H1 (cell line): ENCODE measurements around the gene MSI1. TPM values are rescaled to one million over a fixed set of nuclear protein-coding genes. Genes with fewer than 3 reads are reported as not detected.
A peak's percentile ranks its signal among the peaks of the same experiment; 100 is the strongest.

ENCODE experiments used
- CTCF ChIA-PET: fragments of 300-600 bp; sonication (Branson Sonifier 250); formaldehyde crosslinking; loops from one replicate; lab custom pipeline; 2021; ENCODE audit not compliant: partially characterized antibody; lab: Charles Lee
- POLR2A ChIA-PET: fragments of 300-600 bp; sonication (Branson Sonifier 250); formaldehyde crosslinking; loops from one replicate; lab custom pipeline; 2021; ENCODE audit warnings: inconsistent platforms; ENCODE audit not compliant: partially characterized antibody; lab: Charles Lee
- DNase-seq, 2 experiments: peaks; one replicate each; pipeline versions ENCODE4 v3.0.0 to v3.0.0-alpha.2; 2010 to 2022; ENCODE audit warnings: low spot score in 2 of 2, low read depth in 1 of 2, mixed read lengths in 1 of 2
- FAIRE-seq: peaks from 2 replicates; lab custom pipeline; 2011; peaks lifted over from hg19 to GRCh38; lab: Jason Lieb, UNC
- H2AFZ ChIP-seq: 2 replicates; pipeline ENCODE4 v1.8.1; 2012; ENCODE audit warnings: low read length, inconsistent platforms
- H2AK5ac ChIP-seq: 2 replicates; pipeline ENCODE4 v1.6.1; 2013; ENCODE audit warnings: low read depth, low read length
- H2BK120ac ChIP-seq: replicated peaks from 2 replicates; pipeline ENCODE3; 2013; ENCODE audit warnings: low read depth, low read length, inconsistent platforms
- H2BK12ac ChIP-seq: 2 replicates; pipeline ENCODE4 v1.6.1; 2013; ENCODE audit warnings: low read depth, low read length
- H2BK15ac ChIP-seq: 2 replicates; pipeline ENCODE4 v1.6.1; 2013; ENCODE audit warnings: low read length
- H2BK20ac ChIP-seq: 2 replicates; pipeline ENCODE4 v1.6.1; 2013; ENCODE audit warnings: low read length
- H2BK5ac ChIP-seq: 2 replicates; pipeline ENCODE4 v1.6.1; 2013; ENCODE audit warnings: low read depth, low read length
- H3K14ac ChIP-seq: 2 replicates; pipeline ENCODE4 v1.6.1; 2013; ENCODE audit warnings: inconsistent platforms; ENCODE audit not compliant: insufficient read length
- H3K18ac ChIP-seq: 2 replicates; pipeline ENCODE4 v1.6.1; 2013; ENCODE audit warnings: low read length; ENCODE audit errors: extremely low read depth
- H3K23ac ChIP-seq: 2 replicates; pipeline ENCODE4 v1.6.1; 2013; ENCODE audit warnings: inconsistent platforms; ENCODE audit not compliant: insufficient read length
- H3K23me2 ChIP-seq: 2 replicates; pipeline ENCODE4 v1.6.1; 2013; ENCODE audit warnings: low read depth, low read length
- H3K27ac ChIP-seq: 2 replicates; pipeline ENCODE4 v1.6.1; 2011; ENCODE audit warnings: low read depth, low read length, inconsistent platforms
- H3K27me3 ChIP-seq, 4 experiments: replicated peaks in 1 of 4; 1 replicate in 1 of 4; 2 replicates in 3 of 4; pipeline versions ENCODE4 v1.6.1 to v1.8.1; 2011 to 2013; ENCODE audit warnings: low read length in 3 of 4, mild to moderate bottlenecking in 3 of 4, inconsistent platforms in 2 of 4, mixed read lengths in 2 of 4, moderate library complexity in 1 of 4; ENCODE audit not compliant: control insufficient read depth in 3 of 4, insufficient read depth in 3 of 4; ENCODE audit errors: extremely low read depth in 1 of 4
- H3K36me3 ChIP-seq, 4 experiments: 2 replicates each; pipeline versions ENCODE4 v1.6.1 to v1.8.1; 2011 to 2013; ENCODE audit warnings: mild to moderate bottlenecking in 4 of 4, low read length in 3 of 4, moderate library complexity in 2 of 4, control low read depth in 1 of 4, inconsistent platforms in 1 of 4; ENCODE audit not compliant: insufficient read depth in 4 of 4, control insufficient read depth in 2 of 4
- H3K4ac ChIP-seq: replicated peaks from 2 replicates; pipeline ENCODE3; 2013; ENCODE audit warnings: low read length, low read depth, mixed read lengths, inconsistent platforms; ENCODE audit not compliant: insufficient read length
- H3K4me1 ChIP-seq, 4 experiments: replicated peaks in 1 of 4; 1 replicate in 1 of 4; 2 replicates in 3 of 4; pipeline versions ENCODE4 v1.6.1 to v1.8.1; 2011 to 2013; ENCODE audit warnings: low read length in 3 of 4, inconsistent platforms in 2 of 4, mixed read lengths in 1 of 4; ENCODE audit not compliant: insufficient read depth in 4 of 4, control insufficient read depth in 3 of 4
- H3K4me2 ChIP-seq, 2 experiments: 2 replicates each; pipeline versions ENCODE4 v1.6.1 to v1.8.1; 2011 to 2013; ENCODE audit warnings: low read depth in 2 of 2, low read length in 2 of 2, control low read depth in 1 of 2, inconsistent platforms in 1 of 2, mild to moderate bottlenecking in 1 of 2; ENCODE audit not compliant: insufficient read depth in 1 of 2
- H3K4me3 ChIP-seq, 4 experiments: fragments of 200-600, 300-600 bp in 1 of 4; sonication (generic), shearing (Covaris generic), sonication (Bioruptor Twin) in 1 of 4; 2 replicates each; pipeline versions ENCODE4 v1.5.1 to v1.8.1; 2011 to 2016; ENCODE audit warnings: low read length in 4 of 4, low read depth in 3 of 4, control low read depth in 2 of 4, inconsistent platforms in 2 of 4, mild to moderate bottlenecking in 2 of 4, mixed read lengths in 1 of 4, moderate library complexity in 1 of 4; ENCODE audit not compliant: insufficient read depth in 2 of 4; ENCODE audit errors: extremely low read depth in 1 of 4
- H3K56ac ChIP-seq: replicated peaks from 2 replicates; pipeline ENCODE3; 2013; ENCODE audit warnings: low read depth, mild to moderate bottlenecking, mixed read lengths, low read length, inconsistent platforms; ENCODE audit not compliant: insufficient read length
- H3K79me1 ChIP-seq: 2 replicates; pipeline ENCODE4 v1.6.1; 2013; ENCODE audit warnings: low read depth, low read length, control low read depth
- H3K79me2 ChIP-seq, 2 experiments: 2 replicates each; pipeline versions ENCODE4 v1.6.1 to v1.8.1; 2012 to 2013; ENCODE audit warnings: low read length in 2 of 2, mild to moderate bottlenecking in 2 of 2, inconsistent platforms in 1 of 2; ENCODE audit not compliant: insufficient read depth in 2 of 2, control insufficient read depth in 1 of 2
- H3K9ac ChIP-seq, 4 experiments: replicated peaks in 1 of 4; 1 replicate in 1 of 4; 2 replicates in 3 of 4; pipeline versions ENCODE4 v1.6.1 to v1.8.1; 2011 to 2013; ENCODE audit warnings: low read depth in 3 of 4, low read length in 3 of 4, control low read depth in 2 of 4, mild to moderate bottlenecking in 2 of 4, moderate library complexity in 2 of 4, inconsistent platforms in 1 of 4; ENCODE audit errors: extremely low read depth in 1 of 4
- H3K9me3 ChIP-seq, 2 experiments: 2 replicates each; pipeline versions ENCODE4 v1.6.1 to v1.8.1; 2012 to 2013; ENCODE audit warnings: mild to moderate bottlenecking in 2 of 2, moderate library complexity in 2 of 2, control low read depth in 1 of 2, inconsistent platforms in 1 of 2, low read depth in 1 of 2, low read length in 1 of 2, mixed read lengths in 1 of 2; ENCODE audit not compliant: insufficient read depth in 2 of 2
- H4K20me1 ChIP-seq, 2 experiments: replicated peaks in 1 of 2; 2 replicates each; pipeline versions ENCODE3 to v1.8.1; 2011 to 2013; ENCODE audit warnings: inconsistent platforms in 2 of 2, low read length in 2 of 2, mild to moderate bottlenecking in 1 of 2; ENCODE audit not compliant: insufficient read depth in 2 of 2, control insufficient read depth in 1 of 2
- H4K5ac ChIP-seq: 2 replicates; pipeline ENCODE4 v1.6.1; 2013; ENCODE audit warnings: low read length, low read depth, mixed read lengths, inconsistent platforms; ENCODE audit not compliant: insufficient read length
- H4K8ac ChIP-seq: 2 replicates; pipeline ENCODE4 v1.8.0; 2013; ENCODE audit warnings: mild to moderate bottlenecking, moderate library complexity, low read length, inconsistent platforms; ENCODE audit not compliant: insufficient read depth; ENCODE audit errors: extremely low read depth
- H4K91ac ChIP-seq: replicated peaks from 2 replicates; pipeline ENCODE3; 2013; ENCODE audit warnings: low read length, mixed read lengths, inconsistent platforms; ENCODE audit not compliant: insufficient read length
- CEBPB ChIP-seq: IDR thresholded peaks from 2 replicates; pipeline ENCODE4 v1.6.1; 2012; ENCODE audit warnings: low read depth, low read length
- EZH2 ChIP-seq: fragments of 200-600 bp; sonication (generic); IDR thresholded peaks from 2 replicates; pipeline ENCODE4 v1.7.1; 2012; ENCODE audit warnings: low read depth, mild to moderate bottlenecking, moderate library complexity, low read length, inconsistent platforms; ENCODE audit not compliant: severe bottlenecking
- HDAC6 ChIP-seq: IDR thresholded peaks from one replicate; pipeline ENCODE4 v1.7.1; 2012; ENCODE audit warnings: low read depth, mild to moderate bottlenecking, inconsistent platforms, low read length, moderate library complexity
- KDM5A ChIP-seq: fragments of 200-600 bp; IDR thresholded peaks from 2 replicates; pipeline ENCODE4 v1.7.1; 2012; ENCODE audit warnings: mild to moderate bottlenecking, low read length, inconsistent platforms, mixed read lengths
- PHF8 ChIP-seq: fragments of 200-600 bp; sonication (generic); conservative IDR thresholded peaks from 2 replicates; pipeline ENCODE4 v1.7.1; 2012; ENCODE audit warnings: low read depth, mild to moderate bottlenecking, inconsistent platforms, low read length, moderate library complexity
- SIN3A ChIP-seq, 2 experiments: IDR thresholded peaks in 1 of 2; conservative IDR thresholded peaks in 1 of 2; 2 replicates each; pipeline ENCODE4 v1.6.1; 2011 to 2012; ENCODE audit warnings: low read length in 2 of 2, improper control_type of control experiment in 1 of 2, low read depth in 1 of 2, mild to moderate bottlenecking in 1 of 2
- YY1 ChIP-seq: IDR thresholded peaks from 2 replicates; pipeline ENCODE4 v1.6.1; 2011; ENCODE audit warnings: low read depth, mild to moderate bottlenecking, low read length
- ZNF274 ChIP-seq: IDR thresholded peaks from 2 replicates; pipeline ENCODE4 v1.7.0; 2012; ENCODE audit warnings: low read length, borderline replicate concordance; ENCODE audit errors: extremely low read depth
- WGBS, 2 experiments: shearing (Covaris generic) in 1 of 2; methylation state at CpG; one replicate each; pipeline versions ENCODE4 v1.1.6 to v1.1.7; 2013 to 2015; ENCODE audit warnings: low lambda C conversion rate in 2 of 2, mixed read lengths in 2 of 2, inconsistent platforms in 1 of 2, low coverage in 1 of 2, missing lambda C conversion rate in 1 of 2; ENCODE audit not compliant: insufficient replicate concordance in 2 of 2, insufficient coverage in 1 of 2, insufficient read length in 1 of 2; ENCODE audit errors: extremely low coverage in 1 of 2, missing lambda C conversion rate in 1 of 2; 5-methylcytosine and 5-hydroxymethylcytosine counted together
- long read RNA-seq, 2 experiments: library from RNA in 1 of 2; library from capped mRNA in 1 of 2; stranded (forward); transcript quantifications; one replicate each; pipeline ENCODE4 v2.0.0, GENCODE V29; 2021; ENCODE audit warnings: inconsistent platforms in 1 of 2
- polyA minus RNA-seq, 3 experiments: library from RNA; depleted of rRNA, polyadenylated mRNA; stranded (reverse); fragments of >200 nt; gene quantifications; 1 replicate in 2 of 3; 2 replicates in 1 of 3; pipeline ENCODE4 v1.2.3, GENCODE V29; 2011
- polyA plus RNA-seq, 7 experiments: library from polyadenylated mRNA; depleted of rRNA in 3 of 7; stranded (reverse) in 5 of 7; unstranded in 2 of 7; fragments of >200 nt in 5 of 7; fragments of 200-250 nt in 2 of 7; gene quantifications; 1 replicate in 5 of 7; 2 replicates in 1 of 7; 4 replicates in 1 of 7; pipeline versions ENCODE4 v1.2.1 to v1.2.3, GENCODE V29; 2011 to 2013; ENCODE audit warnings: missing spikeins in 2 of 7, mixed read lengths in 2 of 7
- total RNA-seq: library from RNA; stranded (reverse); fragmentation: NEBNext Ultra II Directional; extraction: Animal tissue kit (Norgen Biotek cat#: 25700); gene quantifications from 2 replicates; pipeline ENCODE4 v1.2.1, GENCODE V29; 2021

MSI1 gene
- total RNA-seq (51.9 and 53.1 TPM in 2 replicates), polyA plus RNA-seq (2011; rRNA removed) (13.5 and 19.2 TPM in 2 replicates), polyA minus RNA-seq (2011; rRNA and poly(A)+ RNA removed) (11.5 and 11.6 TPM in 2 replicates)
- 16.5 TPM for polyA plus RNA-seq (2011; cell fraction: cytosol; rRNA removed)
- polyA plus RNA-seq (2011; cell fraction: nucleus; rRNA removed), result 52.5 TPM
- polyA plus RNA-seq (2012, experiment 1 of 2), result 40.8 to 47.7 TPM (median 43.9 TPM) in 4 replicates
- polyA plus RNA-seq (2012, experiment 2 of 2), result 28.7 TPM
- polyA plus RNA-seq (2013, experiment 1 of 2), result 16.6 TPM
- 16.5 TPM for polyA plus RNA-seq (2013, experiment 2 of 2)
- 26.4 TPM for polyA minus RNA-seq (2011; cell fraction: cytosol; rRNA and poly(A)+ RNA removed)
- polyA minus RNA-seq (2011; cell fraction: nucleus; rRNA and poly(A)+ RNA removed), result 9.0 TPM
- long read RNA-seq, experiment 1, partial matches to known transcripts, result 3 of 12 reads
- long read RNA-seq, experiment 1, other reads (novel, unspliced or antisense), result 9 of 12 reads
- long read RNA-seq, experiment 2, result 0 reads

DNA sequence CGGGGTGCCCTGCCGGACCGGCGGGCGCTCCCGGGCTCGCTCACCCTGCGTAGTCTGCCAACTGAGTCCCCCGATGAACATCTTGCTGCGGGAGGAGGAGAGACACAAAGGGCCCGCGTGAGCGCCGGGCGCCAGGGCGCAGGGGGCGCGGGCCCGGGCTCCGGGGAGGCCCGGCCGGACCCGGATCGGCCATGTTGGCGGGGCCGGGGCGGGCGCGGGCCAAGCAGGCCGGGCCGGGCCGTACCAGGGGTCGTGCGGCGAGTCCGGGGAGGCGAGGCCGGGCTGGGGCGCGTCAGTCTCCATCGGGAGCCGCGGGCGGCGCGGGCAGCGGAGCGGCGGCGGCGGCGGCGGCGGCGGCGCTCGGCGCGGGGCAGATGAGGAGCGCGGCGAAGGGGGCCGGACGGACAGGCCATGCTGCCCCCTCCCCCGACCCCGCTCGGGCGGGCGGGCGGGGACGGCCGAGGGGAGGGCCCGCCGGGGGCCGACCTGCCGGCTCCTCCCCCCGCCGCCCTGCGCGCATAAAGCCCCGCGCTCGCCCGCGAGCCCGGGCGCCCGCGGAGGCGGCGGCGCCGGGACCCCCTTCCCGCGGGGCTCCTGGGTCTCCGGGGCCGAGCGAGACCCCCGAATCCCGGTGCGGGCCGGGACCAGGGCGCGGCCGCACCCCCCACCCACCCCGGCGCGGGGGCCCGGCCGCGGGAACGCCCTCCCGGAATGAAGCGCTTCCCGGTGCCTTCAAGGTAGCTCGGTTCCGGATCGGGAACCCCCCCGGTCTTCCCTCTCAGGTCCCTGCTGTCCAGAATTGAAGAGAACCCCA lies at the start of gene MSI1:
MSI1 (minus strand) TSS at position 376 of the 814 bp plus-strand sequence; CDS start at position 303, 73 bp downstream.
- no peak within 1 kb of the TSS for H2AFZ ChIP-seq
- H3K18ac ChIP-seq, result peak within 1 kb of the TSS; percentile 81
- peaks cover 17% of the 10 kb centered on the region for H3K23me2 ChIP-seq
- H3K4me2 ChIP-seq, result peak within 1 kb of the TSS; percentile 87 to 95
- peak within 1 kb of the TSS; percentile 42 to 95 (median 66); a peak in 4 of 7 replicates for H3K9ac ChIP-seq
- peaks cover 6 to 16% (median 9%) of the 10 kb centered on the region in 4 experiments; a peak in 6 of 8 replicates for H3K36me3 ChIP-seq
- no peak within 1 kb of the TSS for H4K91ac ChIP-seq
- FAIRE-seq (no peak), DNase-seq (peak in 1 of 2 experiments; percentile 66)
- H3K14ac ChIP-seq, result no peak within 1 kb of the TSS
- H3K4me1 ChIP-seq, result peaks cover 14 to 24% (median 18%) of the 10 kb centered on the region in 4 experiments
- H2BK5ac ChIP-seq, result 0 out of 2 replicates have a peak within 1 kb of the TSS, but pooled peaks have one; percentile 52
- H3K23ac ChIP-seq, result no peak within 1 kb of the TSS
- H3K4ac ChIP-seq, result no peak within 1 kb of the TSS
- no peak within 1 kb of the TSS for H3K56ac ChIP-seq
- no CpG with 5 or more reads among the region's 119 CpGs for WGBS, 2 experiments
- peaks cover 0 to 17% of the 10 kb centered on the region in 2 experiments for H4K20me1 ChIP-seq
- peak within 1 kb of the TSS; percentile 40 for H4K8ac ChIP-seq
- H3K9me3 ChIP-seq, result no peaks in the 10 kb centered on the region
- no peak within 1 kb of the TSS for H4K5ac ChIP-seq
- H3K4me3 ChIP-seq, result peak within 1 kb of the TSS; percentile 53 to 84 (median 69)
- POLR2A ChIA-PET, result interaction anchor here (0.8 to 8.1 kb wide), 9 partner anchors 8 to 139 kb away, joined by 3 to 78 read pairs (median 11); partner anchors contain the start of genes COX6A1, RNU4-1 and RNU4-2
- peak within 1 kb of the TSS; percentile 42 for H2BK12ac ChIP-seq
- H2BK120ac ChIP-seq, result no peak within 1 kb of the TSS
- H3K27me3 ChIP-seq, result peaks cover 0 to 8% (median 6%) of the 10 kb centered on the region in 4 experiments; a peak in 4 of 7 replicates
- no peak within 1 kb of the TSS for H2AK5ac ChIP-seq
- H2BK20ac ChIP-seq, result no peak within 1 kb of the TSS
- CTCF ChIA-PET, result interaction anchor here (1.6 to 12.5 kb wide), 7 partner anchors 7 to 123 kb away, joined by 4 to 310 read pairs (median 19); partner anchors contain the start of gene COX6A1
- peaks cover 0 to 26% of the 10 kb centered on the region in 2 experiments; a peak in 2 of 4 replicates for H3K79me2 ChIP-seq
- peaks cover 7% of the 10 kb centered on the region; the same call in 1 of the 2 replicates for H3K79me1 ChIP-seq
- H3K27ac ChIP-seq, result no peak within 1 kb of the TSS; the same call in 1 of the 2 replicates
- H2BK15ac ChIP-seq, result no peak within 1 kb of the TSS
- no peak for TF ChIP-seq EZH2
- TF ChIP-seq PHF8, result peak; percentile 12
- TF ChIP-seq SIN3A (conservative IDR thresholded peaks at IDR 0.05 in 1 of 2, IDR thresholded peaks at IDR 0.05 in 1 of 2; ENCODE audit: low read depth in 1 of 2, low read length in 2 of 2), result no peak
- no peak for TF ChIP-seq ZNF274
- no peak for TF ChIP-seq CEBPB
- TF ChIP-seq KDM5A, result no peak
- TF ChIP-seq YY1, result peak; percentile 54; the same call in 1 of the 2 replicates
- TF ChIP-seq HDAC6, result no peak
